EH (cell line): ENCODE results near the gene RIPK4.
"Not testable (repeated sequence)": the region's sequence is repeated elsewhere in the genome, so short reads cannot be mapped to it uniquely, and the experiment has no call there.

Experiments
- DNase-seq: peaks from one replicate; pipeline ENCODE4 v3.0.0-alpha.2; 2015; ENCODE audit warnings: low read depth

Gene RIPK4

GRCh38 chr21:41737651-41738324, 29.1 kb downstream of the RIPK4 start:
- no peak for DNase-seq

- no peak for DNase-seq
Measured at GRCh38 chr21:41736423-41736822, 30.4 kb downstream of the RIPK4 start.

- no peak for DNase-seq
Measured at GRCh38 chr21:41733951-41734689, 32.7 kb downstream of the RIPK4 start.

GRCh38 chr21:41731081-41731480, 35.8 kb downstream of the RIPK4 start:
- no peak for DNase-seq

GRCh38 chr21:41730367-41730765, 36.5 kb downstream of the RIPK4 start:
- DNase-seq = no peak

- DNase-seq = no peak
Measured at GRCh38 chr21:41729701-41730366, 37.0 kb downstream of the RIPK4 start.

- no peak for DNase-seq
Measured at GRCh38 chr21:41727784-41728763, 38.8 kb downstream of the RIPK4 start.

GRCh38 chr21:41726970-41727783, 39.7 kb downstream of the RIPK4 start:
- peak; percentile 90 for DNase-seq

GRCh38 chr21:41726630-41726969, 40.3 kb downstream of the RIPK4 start:
- DNase-seq = no peak

- no peak for DNase-seq
Measured at GRCh38 chr21:41726058-41726558, 40.7 kb downstream of the RIPK4 start.

GRCh38 chr21:41725421-41726031, 41.3 kb downstream of the RIPK4 start:
- DNase-seq = no peak

GRCh38 chr21:41723835-41724234, 43.0 kb downstream of the RIPK4 start:
- DNase-seq = not testable (repeated sequence)

- DNase-seq = no peak
Measured at GRCh38 chr21:41722052-41723018, 44.5 kb downstream of the RIPK4 start.

GRCh38 chr21:41720250-41720649, 46.6 kb downstream of the RIPK4 start:
- no peak for DNase-seq

- no peak for DNase-seq
Measured at GRCh38 chr21:41719691-41720090, 47.2 kb downstream of the RIPK4 start.

- DNase-seq = no peak
Measured at GRCh38 chr21:41717573-41718330, 49.1 kb downstream of the RIPK4 start.

- no peak for DNase-seq
Measured at GRCh38 chr21:41716751-41717150, 50.1 kb downstream of the RIPK4 start.

GRCh38 chr21:41715649-41716281, 51.1 kb downstream of the RIPK4 start:
- no peak for DNase-seq
